ENCODE results near the gene SLC9A9.

The SLC9A9 gene

DNA sequence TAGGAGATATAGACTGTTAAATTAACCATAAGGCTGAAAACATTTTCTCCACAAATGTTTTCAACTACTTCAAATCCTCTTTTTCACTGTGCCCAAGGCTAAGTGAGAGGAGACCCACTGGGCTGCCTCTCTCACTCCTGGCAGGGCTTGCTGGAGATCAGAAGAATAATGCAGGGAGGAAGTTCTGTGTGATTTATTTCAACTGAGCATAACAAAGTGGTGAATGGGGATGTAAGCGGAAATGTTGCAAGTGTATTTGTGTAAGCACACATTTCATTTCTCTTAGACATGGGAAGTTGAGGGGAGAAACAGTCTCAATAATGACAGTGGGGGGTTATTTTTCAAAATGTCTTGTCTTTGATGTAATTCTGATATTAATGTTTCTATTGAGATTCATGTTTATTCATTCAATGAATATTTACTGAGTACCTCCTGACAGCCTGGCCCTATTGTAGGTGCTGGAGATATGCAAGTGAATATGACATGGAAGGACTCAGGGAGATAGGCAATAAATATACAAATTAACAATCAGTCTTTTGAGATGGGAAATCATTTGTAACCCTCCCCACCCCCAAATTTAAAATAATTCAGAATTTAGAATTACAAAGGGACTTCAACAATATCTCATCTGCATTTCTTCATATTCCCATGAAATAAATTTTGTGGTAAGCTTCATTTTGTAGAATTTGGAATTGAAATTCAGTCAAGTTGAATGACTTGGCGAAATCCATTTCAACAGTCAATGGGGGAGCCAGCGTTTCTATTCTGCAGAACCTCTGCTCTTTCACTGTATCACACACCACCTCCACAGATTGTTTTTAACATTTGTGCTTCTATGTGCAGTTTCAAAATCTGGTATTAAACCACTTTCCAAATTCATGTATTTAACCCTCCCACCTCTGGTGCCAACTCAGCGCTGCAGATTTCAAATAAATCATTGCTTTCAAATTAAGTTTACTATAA is 247.2 kb downstream of the SLC9A9 start:
- DNase-seq (ENCODE audit: low read depth): no peak
- H3K4me3 ChIP-seq (ENCODE audit: control insufficient read depth, low read depth, low read length): no peak overlapping the region
- TF ChIP-seq, protein P1, sequence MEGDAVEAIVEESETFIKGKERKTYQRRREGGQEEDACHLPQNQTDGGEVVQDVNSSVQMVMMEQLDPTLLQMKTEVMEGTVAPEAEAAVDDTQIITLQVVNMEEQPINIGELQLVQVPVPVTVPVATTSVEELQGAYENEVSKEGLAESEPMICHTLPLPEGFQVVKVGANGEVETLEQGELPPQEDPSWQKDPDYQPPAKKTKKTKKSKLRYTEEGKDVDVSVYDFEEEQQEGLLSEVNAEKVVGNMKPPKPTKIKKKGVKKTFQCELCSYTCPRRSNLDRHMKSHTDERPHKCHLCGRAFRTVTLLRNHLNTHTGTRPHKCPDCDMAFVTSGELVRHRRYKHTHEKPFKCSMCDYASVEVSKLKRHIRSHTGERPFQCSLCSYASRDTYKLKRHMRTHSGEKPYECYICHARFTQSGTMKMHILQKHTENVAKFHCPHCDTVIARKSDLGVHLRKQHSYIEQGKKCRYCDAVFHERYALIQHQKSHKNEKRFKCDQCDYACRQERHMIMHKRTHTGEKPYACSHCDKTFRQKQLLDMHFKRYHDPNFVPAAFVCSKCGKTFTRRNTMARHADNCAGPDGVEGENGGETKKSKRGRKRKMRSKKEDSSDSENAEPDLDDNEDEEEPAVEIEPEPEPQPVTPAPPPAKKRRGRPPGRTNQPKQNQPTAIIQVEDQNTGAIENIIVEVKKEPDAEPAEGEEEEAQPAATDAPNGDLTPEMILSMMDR (conservative IDR thresholded peaks at IDR 0.05; ENCODE audit: control insufficient read depth, insufficient read depth, low read depth, low read length): no peak

DNA sequence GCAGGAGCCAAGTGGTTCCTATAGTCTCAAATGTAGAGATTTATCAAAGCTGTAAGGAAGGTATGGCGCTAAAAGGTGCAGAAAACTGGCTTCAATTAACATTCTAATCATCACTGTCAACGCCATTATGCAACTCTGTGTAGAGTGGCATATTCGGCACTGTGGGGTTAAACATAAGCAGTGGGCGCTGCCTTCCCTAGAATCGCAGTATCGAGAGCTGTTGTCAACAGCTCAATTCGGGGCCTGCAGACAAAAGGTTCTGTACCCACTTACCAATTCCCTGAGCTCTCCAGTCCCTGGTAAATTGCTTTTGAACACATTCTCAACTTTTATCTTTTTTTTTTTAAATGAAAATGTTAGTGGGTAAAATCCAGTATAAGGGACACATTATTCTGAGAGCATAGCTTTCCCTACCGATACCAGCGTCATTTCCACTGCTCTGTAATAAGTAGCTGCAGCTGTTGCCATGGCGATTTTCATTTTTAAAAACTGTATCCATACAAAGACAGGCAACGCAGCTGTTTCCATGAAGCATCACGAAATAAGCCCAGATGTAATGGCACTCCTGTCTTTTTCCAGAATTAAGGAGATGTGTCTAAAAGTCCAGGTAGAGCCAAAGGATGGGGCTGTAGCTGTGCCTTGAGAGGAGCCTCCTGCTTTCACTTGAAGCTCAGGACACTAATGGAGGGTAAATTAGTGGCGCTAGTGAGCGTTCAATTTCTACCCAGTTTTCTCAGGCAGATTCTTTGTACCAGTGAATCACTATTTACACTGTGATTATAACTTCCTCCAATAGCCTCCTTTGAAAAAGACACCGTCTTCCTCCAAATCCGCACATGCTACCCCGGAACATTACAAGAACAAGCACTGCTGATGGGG is 250.3 kb downstream of the SLC9A9 start:
- H3K4me3 ChIP-seq (ENCODE audit: control insufficient read depth, low read depth, low read length): no peak overlapping the region
- TF ChIP-seq, protein P1 (conservative IDR thresholded peaks at IDR 0.05; ENCODE audit: control insufficient read depth, insufficient read depth, low read depth, low read length): no peak
- no peak for DNase-seq (ENCODE audit: low read depth)

DNA sequence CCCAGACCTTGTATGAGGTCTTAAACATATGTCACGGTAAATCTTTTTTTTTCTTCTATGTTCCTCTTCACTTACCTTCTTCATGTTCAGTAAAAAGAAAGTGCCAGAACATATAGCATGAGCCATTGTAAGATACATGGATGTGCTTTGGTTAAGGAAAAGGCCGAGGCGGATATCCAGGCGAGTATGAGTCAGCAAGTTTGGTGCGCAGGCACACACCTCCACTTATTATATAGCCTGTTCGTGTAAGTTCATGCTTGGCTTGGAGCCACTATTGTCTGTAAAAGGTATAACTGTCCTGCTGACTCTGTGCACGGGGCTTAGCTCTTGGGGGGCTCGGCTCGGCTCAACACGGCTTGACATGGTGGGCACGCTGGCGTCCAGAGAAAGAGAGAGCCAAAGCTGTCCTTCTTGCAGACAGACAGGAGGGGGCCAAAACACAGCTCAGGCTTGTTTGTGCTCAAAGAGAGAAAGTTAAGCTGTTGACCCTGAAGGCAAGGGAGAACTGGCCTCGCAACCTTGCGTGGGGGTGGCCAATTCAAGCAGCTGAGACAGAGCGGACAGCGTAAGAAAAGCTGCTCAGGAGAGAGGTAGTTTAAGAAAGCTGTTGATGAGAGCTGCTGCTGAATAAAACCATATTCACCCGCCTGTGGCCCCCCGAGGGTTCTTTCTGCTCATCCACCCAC is 251.2 kb downstream of the SLC9A9 start:
- no peak overlapping the region for H3K4me3 ChIP-seq (ENCODE audit: control insufficient read depth, low read depth, low read length)
- TF ChIP-seq, protein P1 (conservative IDR thresholded peaks at IDR 0.05; ENCODE audit: control insufficient read depth, insufficient read depth, low read depth, low read length): no peak
- no peak for DNase-seq (ENCODE audit: low read depth)

DNA sequence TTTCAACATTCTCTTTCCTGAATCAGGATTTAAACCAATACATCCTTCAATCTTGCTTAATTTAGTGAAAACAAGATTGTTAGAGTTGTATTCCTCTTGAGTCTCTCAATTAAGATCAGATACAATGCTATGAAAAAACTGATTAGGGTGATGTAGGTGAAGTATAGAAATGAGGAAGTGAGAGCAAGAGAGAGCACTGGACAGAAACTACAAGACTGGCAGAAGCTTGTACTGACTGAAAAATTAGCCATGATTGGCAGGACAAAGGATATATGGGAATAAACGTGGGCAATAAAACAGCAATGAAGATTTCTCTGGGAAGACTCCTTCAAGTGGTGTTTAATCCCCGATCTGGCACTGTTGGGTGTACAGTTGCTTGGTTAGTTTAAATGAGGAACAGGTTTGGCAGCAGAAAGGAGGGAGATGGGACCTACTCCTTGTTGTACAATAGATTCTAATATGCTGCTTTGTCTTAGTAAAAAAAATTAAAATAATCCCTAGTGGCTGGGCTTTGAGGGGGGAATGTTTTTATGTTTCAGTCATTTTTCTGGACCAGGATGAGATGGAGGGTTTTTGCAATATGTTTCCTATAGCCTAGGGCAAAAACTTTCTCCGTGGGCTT is 252.7 kb downstream of the SLC9A9 start:
- no peak for DNase-seq (ENCODE audit: low read depth)
- no peak overlapping the region for H3K4me3 ChIP-seq (ENCODE audit: control insufficient read depth, low read depth, low read length)
- TF ChIP-seq, protein P1 (conservative IDR thresholded peaks at IDR 0.05; ENCODE audit: control insufficient read depth, insufficient read depth, low read depth, low read length): no peak

DNA sequence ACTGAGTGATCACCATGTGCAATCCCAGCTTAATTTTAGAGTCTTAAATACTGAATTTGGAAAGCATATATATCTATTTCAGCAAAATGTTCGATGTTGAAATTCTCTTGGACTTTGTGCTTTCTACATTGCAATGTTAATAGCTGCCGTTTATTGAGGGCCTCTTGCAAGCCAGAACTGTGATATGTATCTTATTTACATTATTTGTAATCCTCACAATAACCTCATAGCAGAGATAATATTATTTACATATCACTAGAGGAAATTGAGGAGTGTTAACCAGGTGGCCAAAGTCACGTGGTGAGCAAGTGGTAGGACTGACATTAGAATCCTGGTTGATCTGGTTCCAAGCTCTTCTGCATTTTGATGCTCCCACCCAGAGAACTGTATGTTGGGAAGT is 254.1 kb downstream of the SLC9A9 start:
- H3K4me3 ChIP-seq (ENCODE audit: control insufficient read depth, low read depth, low read length): no peak overlapping the region
- TF ChIP-seq, protein P1 (conservative IDR thresholded peaks at IDR 0.05; ENCODE audit: control insufficient read depth, insufficient read depth, low read depth, low read length): no peak
- DNase-seq (ENCODE audit: low read depth): no peak

DNA sequence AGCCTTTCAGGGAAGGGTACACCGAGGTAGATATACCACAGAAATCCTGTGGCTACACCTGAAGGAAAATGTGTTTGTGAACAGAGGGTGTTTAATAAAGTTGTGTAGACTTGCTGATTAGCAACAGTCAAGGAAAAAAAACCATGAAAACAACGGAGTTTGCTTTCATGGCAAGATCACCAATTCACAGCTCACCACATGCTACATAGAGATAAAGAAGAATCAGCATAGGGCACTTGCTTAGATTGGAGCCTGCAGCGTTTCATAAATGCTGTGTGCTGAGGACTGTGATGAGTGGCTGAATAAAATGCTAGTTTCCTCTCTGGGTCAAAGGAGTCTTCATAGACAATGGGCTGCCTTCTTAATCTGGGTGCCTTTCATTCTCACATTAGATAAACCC is 257.6 kb downstream of the SLC9A9 start:
- H3K4me3 ChIP-seq (ENCODE audit: control insufficient read depth, low read depth, low read length): no peak overlapping the region
- TF ChIP-seq, protein P1 (conservative IDR thresholded peaks at IDR 0.05; ENCODE audit: control insufficient read depth, insufficient read depth, low read depth, low read length): no peak
- no peak for DNase-seq (ENCODE audit: low read depth)
